NCI-H2196 (cell line): ENCODE measurements around the gene SPDYC.

Experiments used
- DNase-seq: peaks from one replicate; lab custom pipeline; 2025; ENCODE audit not compliant: unreplicated experiment; lab: John Stamatoyannopoulos, UW

Gene SPDYC

GRCh38 chr11:65170058-65170534 lies at the start of gene SPDYC:
Gene SPDYC (plus strand): TSS chr11:65170233. CDS start chr11:65171358, 1,125 bp downstream.
- DNase-seq = no peak

DNA sequence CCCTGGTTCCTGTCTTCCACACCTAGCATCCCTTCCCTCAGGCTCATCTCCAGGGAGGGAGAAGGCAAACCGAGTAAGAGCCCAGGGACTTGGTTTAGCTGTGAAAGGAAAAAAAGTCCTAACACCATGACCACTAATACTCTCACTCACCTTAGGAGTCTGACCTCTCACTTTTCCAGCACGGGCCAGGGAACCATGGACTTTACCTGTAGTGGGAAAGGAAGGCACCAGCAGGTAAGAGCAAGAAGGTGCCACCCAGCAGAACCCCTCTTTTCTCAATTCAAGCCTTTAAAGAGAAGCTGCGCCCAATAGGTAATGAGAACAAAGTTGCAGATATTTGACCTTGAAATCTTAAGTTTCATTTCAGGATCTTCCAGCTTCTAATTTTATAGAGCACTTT lies 49.2 kb upstream of the SPDYC start:
- DNase-seq = no peak

GRCh38 chr11:65121447-65121864 lies 48.6 kb upstream of the SPDYC start:
- no peak for DNase-seq

GRCh38 chr11:65121865-65122696 lies 48.0 kb upstream of the SPDYC start, which contains the start of the genes FAU and MRPL49:
Gene FAU (minus strand): TSS chr11:65122134. CDS start chr11:65121813, 321 bp downstream.
Gene MRPL49 (plus strand): TSS chr11:65122321. CDS start chr11:65122347, 26 bp downstream.
- DNase-seq = peak; percentile 99

DNA sequence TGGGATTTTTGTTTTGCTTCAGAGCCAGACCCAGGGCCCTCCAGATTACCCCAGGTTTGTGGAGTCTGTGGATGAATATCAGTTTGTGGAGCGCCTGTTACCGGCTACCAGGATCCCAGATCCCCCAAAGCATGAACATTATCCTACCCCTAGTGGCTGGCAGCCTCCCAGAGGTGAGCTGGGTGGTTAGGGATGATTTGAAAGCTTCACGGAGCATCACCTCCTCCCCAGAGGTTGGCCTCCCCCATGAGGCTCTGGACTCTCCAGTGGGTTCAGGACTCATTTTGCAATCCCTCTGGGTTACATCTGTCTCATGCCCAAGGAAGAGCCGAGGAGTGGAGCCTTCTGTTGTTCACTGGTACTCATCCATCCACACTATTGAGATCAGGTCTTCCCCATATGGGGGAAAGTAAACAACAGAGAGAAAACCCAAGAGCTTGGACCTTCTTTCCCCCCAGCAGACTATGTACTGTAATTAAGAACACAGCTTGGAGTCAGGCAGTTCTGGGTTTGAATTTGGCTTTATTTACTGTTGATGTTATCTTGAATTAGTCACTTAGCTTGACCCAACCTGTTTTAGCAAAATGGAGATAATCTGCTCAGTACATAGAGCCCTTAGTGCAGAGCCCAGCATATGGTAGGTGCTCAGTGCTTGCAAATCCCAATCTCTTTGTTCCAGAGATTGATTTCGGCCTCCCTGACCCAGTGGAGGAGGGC lies 45.4 kb upstream of the SPDYC start:
- no peak for DNase-seq

DNA sequence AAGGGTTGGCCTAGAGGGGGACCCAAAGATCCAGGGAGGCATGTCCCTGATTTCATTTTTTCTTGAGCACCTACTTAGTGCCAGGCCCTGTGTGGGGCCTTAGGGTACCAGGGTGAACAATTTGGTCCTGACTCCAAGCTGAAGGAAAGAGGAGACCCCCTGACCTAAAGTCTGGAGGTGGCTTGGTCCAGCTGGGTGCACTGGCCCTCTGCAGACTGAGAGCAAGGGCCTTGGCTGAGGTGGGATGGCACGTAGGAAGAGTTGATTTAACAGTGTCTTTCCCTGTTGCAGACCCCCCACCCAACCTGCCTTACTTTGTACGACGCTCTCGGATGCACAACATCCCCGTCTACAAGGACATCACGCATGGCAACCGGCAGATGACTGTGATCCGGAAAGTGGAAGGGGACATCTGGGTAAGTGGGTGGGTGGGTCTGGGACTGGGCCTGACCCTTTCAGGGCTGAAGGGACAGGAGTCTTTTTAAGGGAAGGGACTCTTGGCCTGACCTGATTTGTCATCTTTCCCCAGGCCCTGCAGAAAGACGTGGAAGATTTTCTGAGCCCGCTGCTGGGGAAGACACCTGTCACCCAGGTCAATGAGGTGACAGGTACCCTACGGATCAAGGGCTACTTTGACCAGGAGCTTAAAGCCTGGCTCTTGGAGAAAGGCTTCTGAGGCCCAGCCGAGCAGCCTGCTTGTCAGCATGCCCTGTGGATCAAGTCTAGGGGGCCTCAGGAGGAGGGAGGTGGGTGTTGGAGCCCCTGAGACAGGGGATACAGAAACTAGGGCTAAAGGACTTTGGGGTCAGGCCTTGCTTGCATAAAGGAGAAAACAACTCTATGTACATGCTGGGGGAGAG lies 44.6 kb upstream of the SPDYC start:
- no peak for DNase-seq

GRCh38 chr11:65126624-65127274 lies 43.3 kb upstream of the SPDYC start:
- no peak for DNase-seq

DNA sequence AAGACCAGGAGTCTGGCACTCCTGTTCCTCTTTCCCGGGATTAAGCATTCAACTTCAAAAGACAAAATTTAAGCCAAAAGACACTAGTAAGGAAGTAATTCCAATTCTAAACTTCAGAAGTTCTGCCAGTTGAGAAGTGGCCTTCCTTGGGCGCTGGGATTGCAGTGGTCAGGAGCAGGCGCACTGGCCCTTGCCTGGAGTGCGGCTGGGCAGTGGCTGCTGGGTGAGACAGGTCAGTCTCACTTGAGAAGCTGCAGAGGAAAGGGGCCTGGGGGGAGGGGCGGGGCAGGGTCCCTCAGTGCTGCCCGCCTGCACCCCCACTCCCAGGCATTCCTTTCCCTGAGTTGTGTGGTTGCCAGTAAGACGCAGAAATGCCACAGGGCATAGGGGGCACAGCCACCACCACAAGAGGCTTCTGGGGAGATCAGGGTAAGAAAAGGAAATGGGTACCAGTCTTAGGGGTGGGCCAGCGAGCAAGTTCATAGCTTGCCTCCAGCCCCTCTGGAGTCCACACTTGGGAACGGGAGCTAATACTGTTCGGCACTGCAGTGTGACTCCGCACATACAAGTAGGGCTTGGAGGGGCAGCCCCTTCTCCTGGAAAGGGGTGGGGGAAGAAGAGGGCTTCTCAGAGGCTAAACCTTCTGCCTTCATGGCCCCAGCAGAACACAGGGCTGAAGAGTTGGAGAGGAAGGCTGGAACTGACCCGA lies 42.4 kb upstream of the SPDYC start:
- no peak for DNase-seq

GRCh38 chr11:65128182-65129145 lies 41.6 kb upstream of the SPDYC start:
- DNase-seq = no peak

GRCh38 chr11:65129649-65130441 lies 40.2 kb upstream of the SPDYC start:
- DNase-seq = no peak

DNA sequence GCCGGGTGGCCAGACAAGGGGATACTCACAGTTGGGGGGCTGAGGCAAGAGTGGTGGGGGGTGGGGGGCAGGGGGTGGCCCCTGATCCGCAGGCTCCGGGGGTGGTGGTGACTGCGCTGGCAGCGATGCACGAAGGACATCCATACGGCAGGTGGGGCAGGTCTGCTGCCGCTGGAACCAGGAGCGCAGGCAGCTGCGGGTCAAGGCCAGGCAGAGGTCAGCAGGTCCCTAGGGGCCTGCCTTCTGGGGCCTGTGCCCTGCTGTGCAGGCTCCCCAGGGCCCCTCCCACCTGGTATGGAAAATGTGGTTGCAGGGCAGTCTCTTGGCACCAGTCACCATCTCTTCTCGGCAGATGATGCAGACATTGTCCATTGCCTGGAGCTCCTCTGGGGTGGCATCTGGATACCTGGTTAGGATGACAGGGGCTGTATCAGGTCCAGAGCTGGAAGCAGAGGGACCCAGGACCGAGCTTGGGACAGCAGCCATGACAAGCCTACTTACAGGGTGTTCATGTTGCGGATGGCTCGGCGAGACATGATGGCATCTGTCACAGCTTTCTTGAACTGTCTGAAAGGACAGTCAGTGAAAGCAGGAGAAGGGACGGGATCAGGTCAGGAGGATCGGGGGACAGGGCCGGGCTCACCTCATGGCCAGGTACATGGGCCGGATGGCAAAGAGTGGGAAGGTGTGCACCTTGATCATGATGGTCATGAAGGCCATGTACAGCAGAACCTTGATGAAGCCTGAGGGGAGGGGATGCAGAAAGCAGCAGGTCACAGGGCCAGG lies 39.2 kb upstream of the SPDYC start:
- no peak for DNase-seq

DNA sequence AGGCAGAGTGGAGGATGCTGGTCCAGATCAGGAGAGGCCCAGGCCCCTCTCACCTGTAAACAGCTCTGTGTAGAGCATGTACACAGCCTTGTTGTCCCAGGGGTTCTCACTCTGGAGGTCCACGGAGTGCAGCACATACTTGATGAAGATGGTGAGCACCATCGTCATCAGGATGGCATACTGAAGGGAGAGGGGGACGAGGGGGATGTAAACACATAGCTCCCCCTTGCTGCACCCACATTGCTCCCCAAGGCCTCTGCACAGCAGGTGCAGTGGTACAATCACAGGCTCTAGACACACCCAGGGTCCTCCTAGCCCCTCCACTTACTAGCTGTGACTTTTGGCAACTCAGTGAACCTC lies 38.6 kb upstream of the SPDYC start:
- DNase-seq = no peak

DNA sequence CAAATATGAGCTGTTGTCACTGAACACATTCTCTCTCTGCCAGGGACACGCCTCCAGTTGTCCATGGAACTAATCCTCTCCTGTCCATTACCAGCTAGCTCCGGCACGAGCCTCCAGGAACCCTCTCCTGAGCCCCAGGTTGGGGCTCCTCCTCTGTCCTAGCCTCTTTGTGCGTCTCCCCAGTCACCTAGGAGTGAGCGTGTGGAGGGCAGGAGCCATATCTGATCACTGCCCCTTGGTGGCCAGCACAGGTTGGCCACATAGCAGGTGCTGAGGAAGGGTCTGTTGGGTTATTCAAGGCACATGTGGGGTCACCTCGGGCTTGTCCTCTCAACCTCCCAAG lies 38.2 kb upstream of the SPDYC start:
- DNase-seq = no peak

GRCh38 chr11:65132238-65132987 lies 37.6 kb upstream of the SPDYC start:
- DNase-seq = no peak

GRCh38 chr11:65132988-65133700 lies 36.9 kb upstream of the SPDYC start:
- DNase-seq = peak; percentile 74

DNA sequence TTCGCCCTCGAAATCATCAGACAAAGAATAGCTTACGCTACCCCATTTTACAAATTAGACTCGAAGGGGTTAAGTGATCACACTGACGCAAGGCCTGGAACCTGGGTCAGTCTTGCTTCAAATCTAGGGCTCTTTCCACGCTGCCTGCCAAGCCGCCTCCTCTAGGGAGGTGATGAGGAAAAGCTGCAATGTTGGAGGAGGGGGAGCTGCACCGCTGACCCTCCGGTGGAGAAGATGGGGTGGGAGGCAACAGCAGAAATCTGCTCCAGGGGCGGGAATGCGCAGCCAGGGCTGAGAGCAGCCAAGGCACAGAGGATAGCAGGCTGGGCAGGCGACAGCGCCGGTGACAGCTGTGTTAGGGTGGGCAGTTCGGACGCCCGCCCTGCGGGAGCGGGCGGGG lies 36.3 kb upstream of the SPDYC start:
- DNase-seq = no peak
